HL-60 (cell line): ENCODE results near the gene YAE1.

Experiments used
- DNase-seq, 2 experiments: peaks; one replicate each; pipeline ENCODE4 v3.0.0-alpha.2; 2010 to 2020; ENCODE audit warnings: low read depth in 1 of 2, low spot score in 1 of 2
- H3K27ac ChIP-seq: fragments of 250-450 bp; sonication (Bioruptor Pico); replicated peaks from 2 replicates; pipeline ENCODE4 v1.5.1; 2020; ENCODE audit warnings: mild to moderate bottlenecking, moderate library complexity
- H3K27me3 ChIP-seq: fragments of 250-450 bp; sonication (Bioruptor Pico); 2 replicates; pipeline ENCODE4 v1.5.1; 2021; ENCODE audit warnings: mild to moderate bottlenecking, moderate library complexity; ENCODE audit not compliant: insufficient read depth, poor library complexity, severe bottlenecking
- H3K4me3 ChIP-seq: replicated peaks from 2 replicates; pipeline ENCODE4 v1.5.1; 2011; ENCODE audit warnings: mild to moderate bottlenecking, control low read depth, low read length; ENCODE audit not compliant: insufficient read depth
- GABPA ChIP-seq: IDR thresholded peaks from 2 replicates; pipeline ENCODE4 v1.6.1; 2012; ENCODE audit warnings: low read depth
- POLR2AphosphoS5 ChIP-seq: IDR thresholded peaks from 2 replicates; pipeline ENCODE4 v1.6.1; 2012; ENCODE audit warnings: low read depth
- SPI1 ChIP-seq: IDR thresholded peaks from 2 replicates; pipeline ENCODE4 v1.6.1; 2012; ENCODE audit warnings: low read depth, mild to moderate bottlenecking, borderline replicate concordance
- TF ChIP-seq, protein P1 (sequence below): IDR thresholded peaks from 2 replicates; pipeline ENCODE4 v1.6.1; 2012; ENCODE audit warnings: low read depth; ENCODE audit not compliant: insufficient replicate concordance
- TF ChIP-seq, protein P2 (sequence below): IDR thresholded peaks from one replicate; pipeline ENCODE4 v1.5.1; 2011; ENCODE audit warnings: low read length, control low read depth, inconsistent platforms; ENCODE audit not compliant: insufficient read depth

The YAE1 gene

DNA sequence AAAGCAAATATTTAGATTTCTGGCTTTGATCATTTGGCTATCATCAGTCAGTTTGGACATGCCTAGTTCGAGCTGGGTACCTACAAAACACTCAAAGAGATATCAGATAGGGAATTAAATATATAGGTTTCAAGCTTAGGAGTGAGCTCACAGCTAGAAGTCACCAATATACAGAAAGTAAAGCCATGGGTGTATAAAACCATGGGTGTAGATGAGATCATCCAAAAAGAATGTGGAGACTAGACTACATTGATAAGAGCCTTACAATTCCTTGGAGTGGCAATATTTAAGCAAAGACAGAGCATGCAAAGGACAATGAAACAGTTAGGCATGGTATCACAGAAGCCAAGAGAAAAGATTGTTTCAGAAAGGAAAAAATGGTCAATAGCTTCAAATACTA lies 49.9 kb downstream of the YAE1 start:
- Histone ChIP-seq H3K4me3 (no peak overlapping the region), H3K27ac (no peak overlapping the region), H3K27me3 (no peaks in the 10 kb centered on the region)
- TF ChIP-seq POLR2AphosphoS5 (no peak), GABPA (no peak), SPI1 (no peak)
- TF ChIP-seq, protein P1, sequence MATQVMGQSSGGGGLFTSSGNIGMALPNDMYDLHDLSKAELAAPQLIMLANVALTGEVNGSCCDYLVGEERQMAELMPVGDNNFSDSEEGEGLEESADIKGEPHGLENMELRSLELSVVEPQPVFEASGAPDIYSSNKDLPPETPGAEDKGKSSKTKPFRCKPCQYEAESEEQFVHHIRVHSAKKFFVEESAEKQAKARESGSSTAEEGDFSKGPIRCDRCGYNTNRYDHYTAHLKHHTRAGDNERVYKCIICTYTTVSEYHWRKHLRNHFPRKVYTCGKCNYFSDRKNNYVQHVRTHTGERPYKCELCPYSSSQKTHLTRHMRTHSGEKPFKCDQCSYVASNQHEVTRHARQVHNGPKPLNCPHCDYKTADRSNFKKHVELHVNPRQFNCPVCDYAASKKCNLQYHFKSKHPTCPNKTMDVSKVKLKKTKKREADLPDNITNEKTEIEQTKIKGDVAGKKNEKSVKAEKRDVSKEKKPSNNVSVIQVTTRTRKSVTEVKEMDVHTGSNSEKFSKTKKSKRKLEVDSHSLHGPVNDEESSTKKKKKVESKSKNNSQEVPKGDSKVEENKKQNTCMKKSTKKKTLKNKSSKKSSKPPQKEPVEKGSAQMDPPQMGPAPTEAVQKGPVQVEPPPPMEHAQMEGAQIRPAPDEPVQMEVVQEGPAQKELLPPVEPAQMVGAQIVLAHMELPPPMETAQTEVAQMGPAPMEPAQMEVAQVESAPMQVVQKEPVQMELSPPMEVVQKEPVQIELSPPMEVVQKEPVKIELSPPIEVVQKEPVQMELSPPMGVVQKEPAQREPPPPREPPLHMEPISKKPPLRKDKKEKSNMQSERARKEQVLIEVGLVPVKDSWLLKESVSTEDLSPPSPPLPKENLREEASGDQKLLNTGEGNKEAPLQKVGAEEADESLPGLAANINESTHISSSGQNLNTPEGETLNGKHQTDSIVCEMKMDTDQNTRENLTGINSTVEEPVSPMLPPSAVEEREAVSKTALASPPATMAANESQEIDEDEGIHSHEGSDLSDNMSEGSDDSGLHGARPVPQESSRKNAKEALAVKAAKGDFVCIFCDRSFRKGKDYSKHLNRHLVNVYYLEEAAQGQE = no peak
- TF ChIP-seq, protein P2, sequence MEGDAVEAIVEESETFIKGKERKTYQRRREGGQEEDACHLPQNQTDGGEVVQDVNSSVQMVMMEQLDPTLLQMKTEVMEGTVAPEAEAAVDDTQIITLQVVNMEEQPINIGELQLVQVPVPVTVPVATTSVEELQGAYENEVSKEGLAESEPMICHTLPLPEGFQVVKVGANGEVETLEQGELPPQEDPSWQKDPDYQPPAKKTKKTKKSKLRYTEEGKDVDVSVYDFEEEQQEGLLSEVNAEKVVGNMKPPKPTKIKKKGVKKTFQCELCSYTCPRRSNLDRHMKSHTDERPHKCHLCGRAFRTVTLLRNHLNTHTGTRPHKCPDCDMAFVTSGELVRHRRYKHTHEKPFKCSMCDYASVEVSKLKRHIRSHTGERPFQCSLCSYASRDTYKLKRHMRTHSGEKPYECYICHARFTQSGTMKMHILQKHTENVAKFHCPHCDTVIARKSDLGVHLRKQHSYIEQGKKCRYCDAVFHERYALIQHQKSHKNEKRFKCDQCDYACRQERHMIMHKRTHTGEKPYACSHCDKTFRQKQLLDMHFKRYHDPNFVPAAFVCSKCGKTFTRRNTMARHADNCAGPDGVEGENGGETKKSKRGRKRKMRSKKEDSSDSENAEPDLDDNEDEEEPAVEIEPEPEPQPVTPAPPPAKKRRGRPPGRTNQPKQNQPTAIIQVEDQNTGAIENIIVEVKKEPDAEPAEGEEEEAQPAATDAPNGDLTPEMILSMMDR = no peak
- DNase-seq = no peak

DNA sequence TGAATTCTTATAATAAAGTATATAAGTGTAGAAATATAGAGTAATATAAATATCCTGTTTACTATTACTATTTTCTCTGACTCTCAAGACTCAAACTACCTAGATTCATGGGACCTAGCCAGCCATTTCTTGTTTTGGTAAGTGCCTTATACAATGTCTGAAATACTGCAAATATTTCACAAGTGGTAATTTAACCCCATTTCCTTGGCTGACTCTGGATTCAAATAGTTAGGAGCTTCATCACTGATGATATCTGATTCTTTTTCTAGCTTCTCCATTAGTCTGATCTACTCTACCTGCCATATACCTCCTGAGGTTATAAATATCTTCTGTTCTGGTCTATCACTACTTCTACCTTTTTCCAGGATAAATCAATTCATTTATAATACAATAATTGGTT lies 50.8 kb downstream of the YAE1 start:
- Histone ChIP-seq H3K27ac (no peak overlapping the region), H3K4me3 (no peak overlapping the region), H3K27me3 (no peaks in the 10 kb centered on the region)
- no peak for DNase-seq
- no peak for TF ChIP-seq GABPA
- TF ChIP-seq, protein P1 = no peak
- no peak for TF ChIP-seq POLR2AphosphoS5
- no peak for TF ChIP-seq SPI1
- TF ChIP-seq, protein P2 = no peak

DNA sequence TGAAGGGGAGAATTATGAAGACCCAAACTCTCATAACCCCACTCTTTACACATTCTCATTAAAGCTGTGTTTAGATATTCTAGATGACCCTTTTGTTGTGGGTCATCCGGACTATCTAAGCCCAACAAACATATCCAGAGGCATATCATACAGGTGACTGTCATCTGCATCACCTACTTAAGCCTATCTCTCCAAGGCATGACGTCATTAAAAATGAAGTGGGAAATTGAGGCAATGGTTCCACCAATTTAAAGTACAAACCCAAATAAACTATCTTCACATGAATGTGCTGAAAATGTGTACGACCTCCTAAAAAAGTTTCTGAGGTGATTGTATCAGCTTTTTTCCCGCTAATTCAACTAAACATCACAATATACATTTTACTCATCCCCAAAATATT lies 52.7 kb downstream of the YAE1 start:
- TF ChIP-seq GABPA = no peak
- TF ChIP-seq, protein P1 = no peak
- TF ChIP-seq POLR2AphosphoS5 = no peak
- no peak for TF ChIP-seq SPI1
- TF ChIP-seq, protein P2 = no peak
- no peak overlapping the region for H3K4me3 ChIP-seq
- H3K27ac ChIP-seq = no peak overlapping the region
- H3K27me3 ChIP-seq = no peaks in the 10 kb centered on the region
- DNase-seq = no peak
